Ishikawa (cell line): ENCODE data around the gene KCTD8.

ENCODE experiments used
- CEBPB ChIP-seq: IDR thresholded peaks from 2 replicates; pipeline ENCODE4 v1.6.1; 2012
- CREB1 ChIP-seq: IDR thresholded peaks from 2 replicates; pipeline ENCODE4 v1.6.1; 2012; ENCODE audit warnings: low read depth
- EGR1 ChIP-seq: IDR thresholded peaks from 2 replicates; pipeline ENCODE4 v1.6.1; 2012
- EP300 ChIP-seq: IDR thresholded peaks from 2 replicates; pipeline ENCODE4 v1.6.1; 2012; ENCODE audit warnings: borderline replicate concordance
- FOXM1 ChIP-seq: IDR thresholded peaks from 2 replicates; pipeline ENCODE4 v1.6.1; 2012; ENCODE audit warnings: low read depth, borderline replicate concordance
- MAX ChIP-seq: IDR thresholded peaks from 2 replicates; pipeline ENCODE4 v1.6.1; 2012
- NFIC ChIP-seq: IDR thresholded peaks from 2 replicates; pipeline ENCODE4 v1.6.1; 2012
- RAD21 ChIP-seq: IDR thresholded peaks from 2 replicates; pipeline ENCODE4 v1.6.1; 2012; ENCODE audit warnings: low read depth
- REST ChIP-seq: IDR thresholded peaks from 2 replicates; pipeline ENCODE4 v1.6.1; 2012; ENCODE audit warnings: low read depth, mild to moderate bottlenecking
- TAF1 ChIP-seq: IDR thresholded peaks from 2 replicates; pipeline ENCODE4 v1.6.1; 2012; ENCODE audit warnings: low read depth, mild to moderate bottlenecking
- TCF12 ChIP-seq: IDR thresholded peaks from 2 replicates; pipeline ENCODE4 v1.6.1; 2012; ENCODE audit warnings: low read depth
- TEAD4 ChIP-seq: IDR thresholded peaks from 2 replicates; pipeline ENCODE4 v1.6.1; 2012
- USF1 ChIP-seq: IDR thresholded peaks from 2 replicates; pipeline ENCODE4 v1.6.1; 2012
- YY1 ChIP-seq: IDR thresholded peaks from 2 replicates; pipeline ENCODE4 v1.6.1; 2012; ENCODE audit warnings: low read depth
- ZBTB7A ChIP-seq: IDR thresholded peaks from 2 replicates; pipeline ENCODE4 v1.6.1; 2012; ENCODE audit warnings: low read depth

The KCTD8 gene

GRCh38 chr4:44165938-44166337 lies 282.7 kb downstream of the KCTD8 start:
- TF ChIP-seq REST: no peak
- TF ChIP-seq RAD21: no peak
- no peak for TF ChIP-seq TEAD4
- TF ChIP-seq CEBPB: no peak
- TF ChIP-seq MAX: no peak
- no peak for TF ChIP-seq EGR1
- no peak for TF ChIP-seq TAF1
- TF ChIP-seq TCF12: no peak
- no peak for TF ChIP-seq CREB1
- TF ChIP-seq USF1: no peak
- TF ChIP-seq EP300: no peak
- no peak for TF ChIP-seq ZBTB7A
- TF ChIP-seq NFIC: no peak
- no peak for TF ChIP-seq FOXM1

- no peak for TF ChIP-seq TAF1
These were observed 285.9 kb downstream of the KCTD8 start for GRCh38 chr4:44162538-44163270.

GRCh38 chr4:44161756-44162155 lies 286.9 kb downstream of the KCTD8 start:
- TF ChIP-seq YY1: no peak
- TF ChIP-seq TAF1: no peak
- TF ChIP-seq MAX: no peak
- no peak for TF ChIP-seq USF1
- no peak for TF ChIP-seq CEBPB
- no peak for TF ChIP-seq REST
- no peak for TF ChIP-seq EP300
- no peak for TF ChIP-seq FOXM1
- no peak for TF ChIP-seq CREB1
- TF ChIP-seq TEAD4: no peak

- no peak for TF ChIP-seq YY1
- TF ChIP-seq CREB1: no peak
- no peak for TF ChIP-seq TCF12
- TF ChIP-seq EGR1: no peak
- TF ChIP-seq ZBTB7A: no peak
- TF ChIP-seq NFIC: no peak
- TF ChIP-seq EP300: no peak
These were observed 287.7 kb downstream of the KCTD8 start for GRCh38 chr4:44160776-44161367.

- no peak for TF ChIP-seq CREB1
- TF ChIP-seq MAX: no peak
- no peak for TF ChIP-seq YY1
- no peak for TF ChIP-seq ZBTB7A
These were observed 288.6 kb downstream of the KCTD8 start for GRCh38 chr4:44159991-44160390.

- TF ChIP-seq EP300 (no peak), EGR1 (no peak), TCF12 (no peak), NFIC (peak; percentile 39; the same call in 1 of the 2 replicates), TEAD4 (0 out of 2 replicates have a peak, but pooled peaks have one; percentile 26)
These were observed 290.9 kb downstream of the KCTD8 start for GRCh38 chr4:44157611-44158277.
